ENCODE results near the gene EHF.
A peak's percentile ranks its signal among the peaks of the same experiment; 100 is the strongest.

The EHF gene

DNA sequence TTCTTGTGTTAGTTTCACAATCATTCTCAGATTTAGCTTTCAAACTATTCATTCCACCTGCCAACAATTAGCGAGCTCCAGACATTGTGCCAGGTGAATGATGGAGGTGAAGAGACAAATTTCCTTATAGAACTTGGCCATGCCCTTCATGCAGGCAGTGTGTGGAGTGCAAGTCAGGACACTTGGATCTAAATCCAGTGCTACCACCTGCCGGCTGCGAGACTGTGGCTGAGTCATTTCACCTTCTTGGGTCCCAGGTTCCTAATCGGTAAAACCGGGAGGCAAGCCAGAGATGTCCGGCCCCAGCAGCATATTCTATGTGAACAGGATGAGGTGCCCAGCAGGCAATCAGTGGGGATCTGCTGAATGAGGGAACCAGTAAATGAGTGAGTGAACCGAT, 18.6 kb upstream of the EHF start:
- DNase-seq (ENCODE audit: low spot score), result no peak

DNA sequence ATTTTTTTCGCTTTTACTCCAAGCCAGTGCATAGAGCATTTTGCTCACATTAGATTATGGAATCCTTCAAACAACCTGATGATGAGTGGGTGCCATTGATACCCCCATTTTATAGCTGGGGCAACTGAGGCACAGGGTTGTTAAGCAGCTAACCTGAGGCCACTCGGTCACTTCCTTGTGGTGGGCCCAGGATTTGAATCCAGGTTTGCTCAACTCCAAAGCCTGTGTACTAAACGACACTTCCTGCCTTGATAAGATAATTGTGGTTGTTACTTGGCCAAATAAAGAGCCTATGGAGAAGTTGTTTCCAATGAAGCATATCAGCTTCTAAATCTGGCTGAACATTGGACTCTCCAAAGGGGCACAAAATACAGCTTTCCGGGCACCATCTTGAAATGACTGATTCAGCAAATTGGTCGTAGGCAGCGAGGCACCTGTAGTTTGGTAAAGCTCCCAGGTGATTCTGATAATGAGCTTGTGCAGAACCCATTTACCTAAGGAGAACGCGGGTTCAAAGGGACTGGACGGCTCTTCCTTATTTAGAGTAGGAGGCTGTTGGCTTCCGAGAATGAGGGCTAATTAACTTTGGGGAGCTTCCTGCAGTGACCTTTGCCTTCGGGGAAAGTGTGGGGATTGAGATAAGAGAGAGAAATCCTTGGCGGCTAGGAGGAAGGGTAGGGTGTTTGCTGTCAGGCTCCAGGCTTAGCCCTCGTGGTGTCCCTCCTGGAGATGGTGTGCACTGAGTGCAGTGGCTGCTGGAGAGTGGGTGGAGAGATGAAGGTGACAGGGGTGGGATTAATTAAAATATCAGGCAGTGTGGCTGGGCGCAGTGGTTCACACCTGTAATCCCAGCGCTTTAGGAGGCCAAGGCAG, 17.5 kb upstream of the EHF start:
- no peak for DNase-seq (ENCODE audit: low spot score)

DNA sequence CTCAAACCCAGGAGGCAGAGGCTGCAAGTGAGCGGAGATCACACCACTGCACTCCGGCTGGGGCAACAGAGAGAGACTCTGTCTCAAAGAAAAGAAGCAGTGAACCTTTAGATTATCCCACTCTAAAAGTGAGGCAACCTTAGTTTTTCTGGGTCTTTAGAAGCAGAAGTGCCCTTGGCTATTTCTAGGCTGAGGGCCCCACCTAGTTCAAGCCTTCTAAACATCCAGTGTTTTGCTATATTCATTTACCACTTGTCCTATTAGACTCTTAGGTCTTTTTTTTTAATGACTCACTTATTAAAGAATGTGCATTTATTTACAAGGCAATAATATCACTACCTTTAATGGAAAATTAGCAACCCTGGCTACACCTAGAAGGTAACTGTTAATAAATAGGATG, 16.7 kb upstream of the EHF start:
- no peak for DNase-seq (ENCODE audit: low spot score)

DNA sequence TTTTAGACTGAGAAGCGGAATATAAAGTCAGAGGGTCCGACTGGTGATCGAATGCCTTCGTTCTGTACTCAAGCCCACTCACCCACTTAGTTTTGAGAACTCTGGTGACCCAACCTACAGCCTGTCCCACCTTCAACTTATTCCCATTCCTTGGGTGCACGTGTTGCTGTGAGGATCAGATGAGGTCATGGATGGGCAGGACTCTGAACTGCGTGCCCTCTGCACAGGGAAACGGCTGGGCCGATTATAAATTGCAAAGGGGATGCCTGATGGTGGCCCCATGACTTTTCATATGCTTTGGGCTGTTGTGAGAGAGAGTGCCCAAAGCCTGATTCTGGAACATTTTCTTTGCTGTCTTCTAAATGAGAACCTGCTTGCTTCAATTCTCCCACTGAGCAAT, 16.0 kb upstream of the EHF start:
- no peak for DNase-seq (ENCODE audit: low spot score)

DNA sequence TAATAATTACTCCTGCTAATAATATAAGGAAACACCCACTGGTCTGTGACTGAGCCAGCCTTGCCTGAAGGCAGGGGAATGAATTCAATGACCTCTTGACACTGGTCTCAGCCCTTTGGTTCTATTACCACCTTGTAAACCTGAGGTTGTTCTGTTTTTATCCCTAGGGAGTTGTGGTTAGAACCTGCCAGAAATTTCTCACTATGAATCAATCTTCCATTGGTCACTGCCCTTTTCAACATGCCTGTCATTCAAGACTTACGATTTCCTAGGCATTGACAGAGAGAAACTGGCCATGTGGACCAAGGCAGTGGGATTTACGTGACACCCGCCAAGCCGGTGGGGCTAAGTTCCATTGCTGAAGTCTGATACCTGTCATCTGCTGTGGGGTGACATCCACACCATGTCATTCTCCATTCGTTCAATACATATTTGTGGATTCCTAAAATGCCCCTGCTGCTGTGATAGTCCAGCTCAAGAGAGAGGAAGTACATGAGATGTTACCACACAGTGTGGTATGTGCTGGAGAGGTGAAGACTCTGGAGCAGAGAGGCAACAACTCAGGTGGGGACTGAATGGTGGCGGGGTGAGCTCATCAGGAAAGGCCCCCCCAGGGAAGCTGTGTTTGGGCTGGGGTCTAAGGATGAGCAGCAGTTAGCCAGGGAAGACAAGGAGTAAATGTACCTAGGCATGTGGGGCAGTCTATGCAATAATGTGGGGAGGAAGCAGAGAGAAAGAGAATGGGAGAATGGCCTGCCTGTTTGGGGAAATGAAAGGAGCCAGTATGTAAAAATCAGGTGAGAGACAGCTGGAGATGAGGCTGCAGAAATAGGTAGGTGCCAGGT, 15.2 kb upstream of the EHF start:
- no peak for DNase-seq (ENCODE audit: low spot score)

DNA sequence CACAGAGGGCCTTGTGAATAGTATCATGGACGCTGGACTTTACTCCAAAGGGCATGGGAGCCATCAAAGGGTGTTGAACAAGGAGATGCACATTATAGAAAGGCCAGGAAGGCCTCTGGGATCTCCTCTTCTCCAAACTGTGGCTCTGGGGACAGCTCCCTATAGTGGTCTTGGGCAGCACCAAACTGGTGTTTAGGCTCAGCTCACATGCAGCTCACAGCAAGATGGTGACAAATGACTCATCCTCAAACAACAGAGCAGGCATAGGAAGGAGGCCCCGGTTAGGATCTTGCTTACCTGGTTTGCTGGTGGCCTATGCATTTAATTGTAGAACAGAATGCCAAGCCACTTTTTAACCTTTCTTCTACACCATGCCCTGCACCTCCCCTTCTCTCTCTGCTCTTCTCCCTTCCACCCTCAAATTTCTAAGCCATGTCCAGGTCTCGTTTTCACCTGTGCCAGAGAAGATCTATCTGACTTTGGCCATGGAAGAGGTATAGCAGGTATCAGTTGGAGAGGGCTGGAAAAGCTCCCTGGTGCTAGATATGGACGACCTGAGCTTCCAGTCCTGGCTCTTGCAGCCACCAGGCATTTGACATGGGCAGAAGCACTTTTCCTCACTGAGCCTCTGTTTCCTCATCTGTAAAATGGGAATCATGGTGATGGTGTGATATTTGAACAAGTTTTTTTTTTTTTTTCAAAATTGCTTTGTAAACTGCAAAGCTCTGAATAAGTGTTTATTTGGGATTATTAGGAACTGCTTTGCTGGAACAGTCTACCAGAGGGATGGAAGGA, 14.4 kb upstream of the EHF start:
- no peak for DNase-seq (ENCODE audit: low spot score)

DNA sequence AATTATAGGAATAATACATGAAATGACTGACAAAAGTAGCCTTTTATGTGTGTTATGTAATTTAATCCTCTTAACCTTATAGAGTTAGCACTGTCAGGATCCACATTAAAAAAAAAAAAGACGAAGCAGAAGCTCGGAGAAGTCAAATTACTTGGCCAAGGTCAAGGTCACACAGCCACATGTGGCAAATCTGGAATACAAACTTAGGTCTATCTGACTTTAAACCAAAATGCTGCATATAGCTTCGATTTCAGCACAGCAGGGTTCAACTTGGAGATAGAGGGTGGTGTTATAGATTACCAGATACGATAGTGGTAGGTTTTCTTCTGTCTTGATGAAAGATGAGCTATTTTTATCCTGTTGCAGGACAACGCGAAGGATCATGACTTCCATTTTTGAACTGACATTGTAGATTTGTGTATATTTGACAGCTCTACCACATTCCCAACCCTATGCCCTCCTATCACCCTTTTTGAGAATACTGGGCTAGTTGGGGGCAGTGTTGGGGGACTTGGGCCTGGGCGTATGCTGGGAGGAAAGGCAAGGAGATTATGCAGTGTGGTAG, 11.6 kb upstream of the EHF start:
- no peak for DNase-seq (ENCODE audit: low spot score)

DNA sequence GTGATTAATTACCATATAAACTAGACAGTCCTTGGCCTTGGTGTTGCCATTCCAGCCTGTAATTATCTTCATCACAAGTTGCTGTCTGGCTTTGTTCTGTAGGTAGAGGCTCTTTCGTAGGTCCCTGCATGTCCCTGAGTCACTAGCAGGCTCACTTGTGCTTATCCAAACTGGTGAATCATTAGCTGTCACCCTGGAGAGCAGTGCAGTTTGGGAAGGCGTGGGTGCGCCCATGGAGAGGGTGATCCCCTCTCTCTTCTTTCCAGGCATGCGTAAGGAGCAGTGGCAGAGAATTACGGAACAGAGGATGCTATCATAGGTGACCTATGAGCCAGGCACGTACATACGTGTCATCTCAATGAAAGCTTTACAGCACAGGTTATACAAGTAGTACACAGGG, 11.0 kb upstream of the EHF start:
- no peak for DNase-seq (ENCODE audit: low spot score)

DNA sequence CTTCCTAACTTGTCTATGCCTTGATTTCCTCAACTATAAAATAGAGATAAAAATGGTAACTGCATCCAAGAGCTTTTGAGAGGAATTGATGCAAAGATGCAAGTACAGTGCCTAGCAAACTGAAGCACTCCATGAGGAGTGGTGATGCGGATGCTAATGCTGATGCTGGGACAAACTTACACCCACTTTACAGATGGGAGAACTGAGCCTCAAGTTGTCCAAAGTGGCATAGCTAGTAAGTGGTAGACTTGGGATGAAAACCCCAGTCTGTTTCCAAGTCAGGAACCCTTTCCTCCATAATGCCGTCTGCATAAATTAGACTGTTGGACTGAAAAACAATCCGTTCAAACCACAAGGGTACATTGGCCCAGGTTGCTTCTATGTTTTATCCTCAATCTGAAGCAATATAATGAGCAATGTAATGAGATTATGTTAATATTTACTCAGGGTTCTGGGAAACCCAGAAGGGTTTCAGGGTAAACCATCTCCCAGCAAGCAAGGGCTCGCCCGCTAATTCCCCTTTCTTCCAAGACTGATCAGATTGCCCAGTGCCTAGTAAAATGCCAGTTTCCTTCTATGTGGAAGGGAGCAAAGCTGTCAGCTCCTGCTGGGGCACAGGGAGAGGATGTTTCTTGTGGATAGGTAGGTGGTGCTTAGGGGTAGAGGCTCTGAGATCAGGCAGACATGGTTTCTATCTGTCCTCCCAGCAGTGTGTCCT, 10.4 kb upstream of the EHF start:
- no peak for DNase-seq (ENCODE audit: low spot score)

DNA sequence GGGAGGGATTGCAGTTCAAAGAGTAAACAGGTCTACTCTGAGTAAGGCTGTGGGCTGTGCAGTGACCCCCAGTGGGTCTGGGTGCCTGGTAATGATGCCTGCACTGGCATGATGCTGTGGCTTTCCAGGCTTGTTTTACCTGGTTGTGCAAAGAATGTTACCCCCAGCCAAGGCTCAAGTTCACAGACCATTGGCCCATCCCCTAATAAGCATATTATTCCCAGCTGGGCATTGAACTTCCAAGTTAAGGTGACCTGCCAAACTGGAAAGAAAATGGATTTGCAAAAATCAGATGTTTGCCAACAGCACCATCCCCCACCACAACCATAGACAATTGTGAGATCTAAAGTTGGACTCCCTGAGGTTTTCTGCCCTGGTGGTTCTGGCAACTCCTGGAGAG, 7.9 kb upstream of the EHF start:
- DNase-seq (ENCODE audit: low spot score), result no peak

DNA sequence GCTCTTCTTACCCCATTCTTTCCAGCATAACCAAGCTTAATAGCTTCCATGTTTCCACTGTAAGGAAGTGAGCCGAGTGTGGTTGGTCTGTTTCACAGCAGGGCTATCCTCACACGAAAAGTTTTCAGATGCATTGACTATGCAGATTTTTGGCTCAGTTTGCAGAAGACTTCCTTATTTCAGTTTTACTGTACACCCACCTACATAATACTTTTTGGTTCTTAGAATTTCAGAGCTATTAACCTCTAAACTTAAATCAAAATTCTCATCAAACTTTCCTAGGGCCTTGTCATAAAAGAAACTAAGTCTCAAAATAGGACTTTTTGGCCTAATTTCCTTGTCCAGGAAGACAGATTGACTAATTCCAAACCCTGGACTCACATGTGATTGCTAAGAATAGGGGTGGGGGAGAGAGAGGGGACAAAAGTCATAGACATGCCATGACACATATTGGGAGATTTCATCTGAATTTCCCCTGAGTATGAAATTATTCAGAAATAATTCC, 7.3 kb upstream of the EHF start:
- DNase-seq (ENCODE audit: low spot score), result peak; percentile 38

DNA sequence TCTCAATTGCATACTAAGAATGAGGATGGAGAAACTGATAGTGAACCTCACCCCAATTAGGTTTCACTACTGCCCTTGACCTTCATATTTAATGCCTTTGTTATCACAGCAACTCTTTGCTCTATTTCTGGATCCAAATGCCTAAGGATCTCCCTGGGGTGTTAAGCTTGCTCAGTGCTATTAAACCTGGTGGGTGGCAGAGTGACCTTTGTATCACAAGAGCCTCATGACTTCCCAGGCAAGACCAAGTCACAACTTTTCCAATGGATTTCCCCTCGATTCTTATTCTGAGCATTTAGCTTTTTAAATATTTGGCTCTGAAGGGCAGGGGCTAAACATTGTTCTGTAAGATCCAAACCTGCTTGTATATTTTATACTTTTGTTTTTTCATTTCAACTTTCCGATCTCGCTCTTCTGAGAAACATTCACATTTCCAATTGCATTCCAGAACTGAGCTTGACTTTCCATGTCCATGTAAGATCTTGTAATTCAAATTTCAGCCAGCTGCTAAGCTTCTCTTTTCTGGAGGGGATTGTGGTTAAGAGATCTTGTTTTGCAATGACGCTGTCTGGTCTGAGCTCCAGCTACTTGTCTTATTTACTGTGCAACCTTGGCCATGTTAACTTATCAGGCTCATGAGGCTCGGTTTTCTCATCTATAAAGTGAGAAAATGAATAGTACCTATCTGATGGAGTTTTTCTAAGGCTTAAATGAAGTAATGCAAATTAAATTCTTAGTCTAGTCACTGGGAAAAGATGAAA, 6.4 kb upstream of the EHF start:
- no peak for DNase-seq (ENCODE audit: low spot score)

DNA sequence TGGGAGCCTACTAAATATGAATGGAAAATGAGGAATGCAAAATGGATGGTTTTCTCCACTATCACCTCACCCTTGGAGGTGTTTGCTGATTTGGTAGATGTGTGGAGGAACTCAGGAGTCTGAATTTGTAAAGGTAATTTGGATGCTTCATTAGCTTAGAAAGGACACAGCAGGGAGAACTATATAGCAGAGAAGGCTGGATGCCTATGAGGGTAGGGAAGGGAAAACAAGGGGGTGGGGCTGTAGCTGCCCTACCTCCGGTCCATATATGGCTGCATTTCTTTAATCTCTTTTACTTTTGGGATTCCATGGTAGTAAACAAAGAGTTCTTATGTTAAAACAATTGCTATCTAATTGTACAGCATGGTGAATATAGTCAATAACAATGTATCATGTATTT, 4.8 kb upstream of the EHF start:
- no peak for DNase-seq (ENCODE audit: low spot score)

DNA sequence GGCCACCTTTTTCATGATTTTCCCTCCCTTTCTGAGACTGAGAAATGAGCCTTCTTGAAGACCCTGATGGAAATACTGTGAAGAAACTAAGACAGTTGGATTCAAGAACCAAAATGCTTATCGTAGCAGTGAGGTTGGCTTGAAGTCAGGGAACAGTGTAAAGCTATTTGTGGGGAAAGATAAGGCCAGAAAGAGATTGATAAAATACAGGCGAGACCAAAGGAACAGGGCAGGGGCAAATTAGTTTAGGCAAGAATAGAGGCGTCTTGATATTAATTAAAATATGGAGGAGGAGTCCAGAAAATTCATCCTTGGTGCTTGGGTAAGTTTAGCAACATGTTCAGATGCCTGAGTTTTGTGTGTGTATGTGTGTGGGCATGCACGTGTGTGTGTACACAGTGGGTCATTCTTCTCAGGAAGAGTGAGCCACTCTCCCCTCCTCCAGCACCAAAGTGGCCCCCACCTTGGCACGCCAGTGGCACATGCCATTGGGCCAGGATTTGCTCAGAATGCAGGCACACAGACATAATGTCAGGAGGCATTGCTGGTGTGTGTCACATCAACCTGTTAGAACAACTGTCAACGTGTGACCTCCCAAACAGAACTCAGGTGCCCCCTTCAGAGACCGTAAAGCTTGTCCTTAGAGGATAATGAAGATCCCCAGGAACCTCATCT, 3.9 kb upstream of the EHF start:
- no peak for DNase-seq (ENCODE audit: low spot score)

DNA sequence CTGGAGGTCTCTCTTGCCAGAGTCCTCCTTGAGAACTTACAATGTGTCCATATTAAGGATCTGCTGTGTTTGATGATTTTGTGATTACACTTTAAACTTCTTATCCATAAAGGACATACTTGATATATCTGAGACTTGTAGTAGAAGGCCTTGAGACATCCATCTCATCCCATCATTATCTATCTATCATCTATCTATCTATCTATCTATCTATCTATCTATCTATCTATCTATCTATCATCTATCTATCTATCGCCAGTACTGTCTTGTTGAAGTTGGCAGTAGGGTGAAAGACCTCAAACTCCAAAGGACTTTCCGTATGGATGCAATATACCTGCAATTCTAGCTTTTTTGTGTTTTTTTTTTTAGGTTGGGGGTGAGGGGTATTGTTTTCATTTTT, 2.5 kb upstream of the EHF start:
- DNase-seq (ENCODE audit: low spot score), result no peak

DNA sequence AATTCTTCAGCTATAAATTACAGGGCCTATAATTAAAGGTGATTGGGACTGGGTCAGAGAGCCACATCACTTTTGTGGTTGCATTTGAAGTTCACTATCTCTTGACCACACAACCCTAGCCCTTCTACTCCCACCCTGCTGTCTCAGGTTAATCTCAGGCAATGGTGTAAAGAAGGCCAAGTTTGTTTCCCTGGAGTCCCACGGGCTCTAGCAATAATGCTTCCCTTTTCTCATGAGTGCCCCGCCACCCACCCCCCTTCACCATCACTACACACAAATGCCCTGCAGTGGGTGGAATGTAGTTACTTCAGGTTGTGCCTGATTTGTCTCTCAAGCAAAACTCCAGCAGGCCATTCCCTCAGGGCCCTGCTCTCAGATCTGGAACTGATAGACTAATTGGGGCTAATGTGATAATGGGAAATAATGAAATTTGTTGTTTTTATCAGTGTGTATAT, 1.8 kb upstream of the EHF start:
- DNase-seq (ENCODE audit: low spot score), result no peak

DNA sequence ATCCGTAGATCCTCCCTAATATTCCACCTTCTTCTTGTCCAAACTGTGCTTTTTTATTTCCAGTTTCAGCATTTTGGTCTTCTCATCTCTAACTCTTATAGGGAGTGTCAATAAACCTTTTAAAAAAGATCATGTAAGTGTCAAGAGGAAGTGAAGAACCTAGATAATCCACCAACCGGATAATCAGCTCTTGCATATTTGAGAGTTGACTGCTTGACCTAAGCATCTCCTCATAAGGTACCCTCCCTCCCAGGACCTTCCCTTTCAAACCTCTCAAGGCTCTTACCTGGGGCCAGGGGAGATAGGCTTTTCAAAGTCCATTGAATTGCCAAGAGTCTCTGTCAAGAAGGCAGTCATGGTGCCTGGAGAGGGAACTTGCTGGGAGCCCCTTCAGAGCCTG, 691 bp upstream of the EHF start:
- no peak for DNase-seq (ENCODE audit: low spot score)

DNA sequence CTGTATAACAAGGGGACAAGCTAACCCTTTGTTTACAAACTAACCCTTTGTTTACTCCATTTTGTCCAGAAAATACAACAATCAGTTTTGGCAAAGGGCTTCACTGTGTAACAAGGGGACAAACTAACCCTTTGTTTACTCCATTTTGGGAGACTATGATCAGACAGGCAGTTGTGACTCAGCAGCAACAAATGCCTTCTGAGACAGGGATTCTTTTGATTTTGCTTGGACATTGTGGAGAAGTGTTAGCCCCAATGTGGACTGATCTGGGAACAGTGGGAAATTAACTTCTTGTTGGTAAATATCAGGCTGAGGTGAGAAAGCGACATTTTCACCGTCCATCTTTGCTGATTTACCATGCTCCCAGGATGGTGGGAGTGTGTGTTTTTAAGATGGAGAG, 983 bp downstream of the EHF start:
- DNase-seq (ENCODE audit: low spot score), result peak; percentile 71

DNA sequence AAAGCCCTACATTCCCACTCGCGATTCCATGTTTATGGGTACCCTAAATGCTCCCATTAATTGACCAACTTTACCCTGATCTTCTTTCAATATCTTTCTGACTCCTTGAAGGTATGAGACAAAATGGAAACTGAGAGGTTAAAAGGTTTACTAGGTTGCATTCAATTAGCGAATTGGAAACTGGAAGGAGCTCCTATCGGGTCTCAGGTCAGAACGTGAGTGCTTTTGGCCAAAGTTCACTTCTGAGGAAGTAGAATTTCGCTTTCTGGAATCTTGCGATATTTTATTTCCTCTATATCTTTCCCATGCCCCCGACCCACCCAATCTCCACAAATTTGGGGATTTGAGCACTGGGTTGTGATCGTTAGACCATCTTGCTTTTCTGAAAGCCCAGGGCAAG, 2.6 kb downstream of the EHF start:
- no peak for DNase-seq (ENCODE audit: low spot score)

DNA sequence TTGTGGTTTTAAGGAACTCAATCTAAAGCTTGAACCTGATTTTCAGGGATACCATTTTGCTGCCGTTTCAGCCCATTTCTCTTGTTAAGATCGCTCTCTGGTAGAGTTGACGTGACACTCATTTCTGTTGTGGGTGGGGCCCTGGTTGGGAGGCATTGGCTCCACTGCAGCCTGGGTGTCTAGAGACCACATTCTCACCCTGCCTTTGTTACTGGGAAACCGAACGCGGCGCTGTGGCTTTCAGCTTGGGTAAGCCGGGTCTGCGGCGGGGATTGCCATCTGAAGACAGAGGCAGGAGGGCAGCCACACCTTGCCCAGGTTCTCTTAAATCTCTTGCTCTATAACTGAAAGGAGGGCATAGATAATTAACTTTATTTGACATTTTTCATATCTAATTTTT, 3.2 kb downstream of the EHF start:
- no peak for DNase-seq (ENCODE audit: low spot score)

All from globus pallidus (tissue), 1 donor.